Heart right ventricle (tissue), 16 donors: ENCODE results near the gene DGCR6L. TPM values are rescaled to one million over a fixed set of nuclear protein-coding genes. Genes with fewer than 3 reads are reported as not detected.

Experiments used
- ATAC-seq, 8 donors: fragments of 200-7000 bp; cut with Tn5 transposase; one replicate each; pipeline ENCODE4 v1.9.1; 2020; ENCODE audit warnings: mild to moderate bottlenecking in 8 of 8, moderate library complexity in 8 of 8, moderate number of reproducible peaks in 1 of 8
- DNase-seq, 2 donors: peaks; one replicate each; pipeline ENCODE4 v3.0.0-alpha.2; 2020
- H3K27ac ChIP-seq, 10 donors: fragments of 200-600 bp; sonication (generic) in 2 of 10; one replicate each; pipeline versions ENCODE4 v1.5.0 to v1.8.0; 2020 to 2022; ENCODE audit warnings: mild to moderate bottlenecking in 3 of 10
- H3K27me3 ChIP-seq, 7 donors: fragments of 200-600 bp; one replicate each; pipeline ENCODE4 v1.8.0; 2021 to 2022; ENCODE audit warnings: mild to moderate bottlenecking in 2 of 7
- H3K36me3 ChIP-seq, 9 donors: fragments of 200-600 bp; sonication (generic) in 1 of 9; one replicate each; pipeline versions ENCODE4 v1.5.0 to v1.8.0; 2020 to 2022; ENCODE audit warnings: mild to moderate bottlenecking in 2 of 9
- H3K4me1 ChIP-seq, 9 donors: fragments of 200-600 bp; sonication (generic) in 1 of 9; one replicate each; pipeline versions ENCODE4 v1.5.0 to v1.8.0; 2020 to 2022; ENCODE audit warnings: mild to moderate bottlenecking in 4 of 9
- H3K4me3 ChIP-seq, 10 donors: fragments of 200-600 bp; sonication (generic) in 2 of 10; one replicate each; pipeline versions ENCODE4 v1.5.0 to v1.8.0; 2020 to 2022; ENCODE audit warnings: mild to moderate bottlenecking in 7 of 10, moderate library complexity in 2 of 10
- H3K9me3 ChIP-seq, 11 donors: fragments of 200-600 bp in 10 of 11; sonication (generic) in 2 of 11; one replicate each; pipeline versions ENCODE4 v1.5.0 to v1.8.0; 2013 to 2022; ENCODE audit warnings: mild to moderate bottlenecking in 2 of 11, control low read depth in 1 of 11, moderate library complexity in 1 of 11
- CTCF ChIP-seq, 9 donors: fragments of 200-600 bp; sonication (generic) in 2 of 9; IDR thresholded peaks; one replicate each; pipeline versions ENCODE4 v1.5.0 to v1.8.0; 2021 to 2022; ENCODE audit warnings: antibody characterized with exemption in 9 of 9, mild to moderate bottlenecking in 5 of 9, moderate library complexity in 1 of 9
- WGBS, 2 donors: extraction: QIAGEN DNeasy Blood & Tissue Kit; methylation state at CpG; one replicate each; pipeline ENCODE4 v1.1.7; 2013; ENCODE audit warnings: inconsistent platforms in 1 of 2; 5-methylcytosine and 5-hydroxymethylcytosine counted together
- intact Hi-C, 10 donors: fragments of 100-400 bp; cut with DNase I; formaldehyde crosslinking; loops; one replicate each; pipeline versions ENCODE4 v1.11.1 to v1.14.2; 2022
- polyA plus RNA-seq, 2 donors: library from polyadenylated mRNA; stranded (reverse); fragments of 200-250 nt; gene quantifications; one replicate each; pipeline ENCODE4 v1.2.3, GENCODE V29; 2013
- total RNA-seq, 10 donors: library from RNA; stranded (reverse); fragmentation: NEBNext Ultra II Directional in 3 of 10; extraction: Animal tissue kit (Norgen Biotek cat#: 25700) in 3 of 10; gene quantifications; one replicate each; pipeline versions ENCODE4 v1.2.1 to v1.2.4, GENCODE V29; 2021 to 2023
- donor health status: Arrhythmogenic right ventricular cardiomyopathy.
- donor health status: ischemic (EF 13 %, LVEDD 7.1; RV severe dilation, severe dysfunction).
- donor health status: healthy with polysubstance abuse.
- donor health status: DM: no; HTN: yes; CAD: no.
- donor health status: DM: no; HTN: no; CAD: no.
- donor health status: ischemic (EF 25% LVEDD 6.9; RV normal size, moderate dysfunction).
- donor health status: ischemic (EF 25% LVEDD 5.7; RV mildly dilated, moderate dysfunction).
- donor health status: healthy.
- donor health status: DM: yes; HTN: yes; CAD: no.
- donor health status: Ischemic cardiomyopathy.
- donor health status: ischemic (EF 35%, LVEDD 5.7; RV mildly dilated, moderate dysfunction).
- donor health status: nonischemic (EF 11% LVEDD 7.7; RV severe dilation, severe dysfunction).
- donor health status: DM: yes; HTN: yes; CAD: no.
- donor health status: PGD.
- donor health status: ischemic (EF 29% LVEDD 5.4; RV normal size, mild dysfunction).
- donor health status: nonischemic (EF 23%, LVEDD 6.1; RV moderate dilation, normal function).

Gene DGCR6L
- total and polyA plus RNA-seq, 12 donors, result 37.9 to 90.3 (median 41.7) TPM

- intact Hi-C loops, result loop anchor here in 1 of 10 donors (5.0 kb wide), 1 partner anchor 130 kb away; no protein-coding TSS in a partner anchor
- DNase-seq, result no peak
- Histone ChIP-seq H3K4me3 (no peak overlapping the region), H3K27ac (no peak overlapping the region), H3K9me3 (no peaks in the 10 kb centered on the region), H3K36me3 (no peaks in the 10 kb centered on the region), H3K4me1 (peaks cover 5 to 16% (median 13%) of the 10 kb centered on the region in 9 donors), H3K27me3 (peaks cover 2 to 41% (median 12%) of the 10 kb centered on the region in 7 donors)
- no peak for TF ChIP-seq CTCF (IDR thresholded peaks at IDR 0.05)
- 60 to 61% methylated on average over 9 of the region's 9 CpGs for WGBS, 2 donors
- no peak for ATAC-seq
These were observed 22.3 kb downstream of the DGCR6L start for GRCh38 chr22:20297414-20298109.

- 82 to 87% methylated on average over 9 of the region's 9 CpGs for whole genome bisulfite sequencing, 2 donors
- ATAC-seq (no peak), DNase-seq (no peak)
- Histone ChIP-seq H3K4me1 (peaks cover 5 to 16% (median 13%) of the 10 kb centered on the region in 9 donors), H3K27ac (no peak overlapping the region), H3K4me3 (no peak overlapping the region), H3K27me3 (peaks cover 0 to 33% (median 6%) of the 10 kb centered on the region in 7 donors), H3K36me3 (no peaks in the 10 kb centered on the region), H3K9me3 (no peaks in the 10 kb centered on the region)
- TF ChIP-seq CTCF (IDR thresholded peaks at IDR 0.05), result no peak
- intact Hi-C loops, result loop anchor here in 1 of 10 donors (5.0 kb wide), 1 partner anchor 129 kb away; no protein-coding TSS in a partner anchor
These were observed 23.3 kb downstream of the DGCR6L start for GRCh38 chr22:20296598-20296997.

GRCh38 chr22:20295262-20296064 is 24.4 kb downstream of the DGCR6L start:
- Histone ChIP-seq H3K4me3 (no peak overlapping the region), H3K36me3 (no peaks in the 10 kb centered on the region), H3K27me3 (peaks cover 0 to 23% (median 2%) of the 10 kb centered on the region in 7 donors), H3K9me3 (no peaks in the 10 kb centered on the region), H3K27ac (no peak overlapping the region), H3K4me1 (peaks cover 5 to 16% (median 13%) of the 10 kb centered on the region in 9 donors)
- ATAC-seq, result no peak
- WGBS, 2 donors, result 77% methylated on average over 12 of the region's 12 CpGs
- intact Hi-C loops, result loop anchor here in 1 of 10 donors (5.0 kb wide), 1 partner anchor 128 kb away; no protein-coding TSS in a partner anchor
- DNase-seq, result no peak
- no peak for TF ChIP-seq CTCF (IDR thresholded peaks at IDR 0.05)

GRCh38 chr22:20292673-20293232 is 27.1 kb downstream of the DGCR6L start:
- TF ChIP-seq CTCF (IDR thresholded peaks at IDR 0.05), result no peak
- no peak for DNase-seq
- WGBS, 2 donors, result 59 to 70% methylated on average over 13 of the region's 13 CpGs
- Histone ChIP-seq H3K36me3 (no peaks in the 10 kb centered on the region), H3K4me1 (no peaks in the 10 kb centered on the region), H3K4me3 (no peak overlapping the region), H3K27me3 (peaks cover 0 to 25% (median 0%) of the 10 kb centered on the region in 7 donors), H3K27ac (no peak overlapping the region), H3K9me3 (no peaks in the 10 kb centered on the region)
- intact Hi-C loops, result no loop called here
- no peak for ATAC-seq
